Frontal cortex (tissue), 4 donors: ENCODE results near the gene TRAPPC12. TPM values are rescaled to one million over a fixed set of nuclear protein-coding genes. Genes with fewer than 3 reads are reported as not detected.
"Not testable (repeated sequence)": the region's sequence is repeated elsewhere in the genome, so short reads cannot be mapped to it uniquely, and the experiment has no call there.

Experiments
- DNase-seq, 2 donors: peaks; one replicate each; pipeline ENCODE4 v3.0.0; 2012; ENCODE audit warnings: low spot score in 2 of 2
- FAIRE-seq: peaks from 2 replicates; lab custom pipeline; 2012; peaks lifted over from hg19 to GRCh38; lab: Jason Lieb, UNC
- total RNA-seq: library from RNA; depleted of rRNA; stranded (reverse); fragments of >200 nt; gene quantifications from one replicate; pipeline ENCODE4 v1.2.3, GENCODE V29; 2014
- donor health status: control.
- donor health status: control.
- donor health status: control.

TRAPPC12 gene
- 55.8 TPM for total RNA-seq

DNA sequence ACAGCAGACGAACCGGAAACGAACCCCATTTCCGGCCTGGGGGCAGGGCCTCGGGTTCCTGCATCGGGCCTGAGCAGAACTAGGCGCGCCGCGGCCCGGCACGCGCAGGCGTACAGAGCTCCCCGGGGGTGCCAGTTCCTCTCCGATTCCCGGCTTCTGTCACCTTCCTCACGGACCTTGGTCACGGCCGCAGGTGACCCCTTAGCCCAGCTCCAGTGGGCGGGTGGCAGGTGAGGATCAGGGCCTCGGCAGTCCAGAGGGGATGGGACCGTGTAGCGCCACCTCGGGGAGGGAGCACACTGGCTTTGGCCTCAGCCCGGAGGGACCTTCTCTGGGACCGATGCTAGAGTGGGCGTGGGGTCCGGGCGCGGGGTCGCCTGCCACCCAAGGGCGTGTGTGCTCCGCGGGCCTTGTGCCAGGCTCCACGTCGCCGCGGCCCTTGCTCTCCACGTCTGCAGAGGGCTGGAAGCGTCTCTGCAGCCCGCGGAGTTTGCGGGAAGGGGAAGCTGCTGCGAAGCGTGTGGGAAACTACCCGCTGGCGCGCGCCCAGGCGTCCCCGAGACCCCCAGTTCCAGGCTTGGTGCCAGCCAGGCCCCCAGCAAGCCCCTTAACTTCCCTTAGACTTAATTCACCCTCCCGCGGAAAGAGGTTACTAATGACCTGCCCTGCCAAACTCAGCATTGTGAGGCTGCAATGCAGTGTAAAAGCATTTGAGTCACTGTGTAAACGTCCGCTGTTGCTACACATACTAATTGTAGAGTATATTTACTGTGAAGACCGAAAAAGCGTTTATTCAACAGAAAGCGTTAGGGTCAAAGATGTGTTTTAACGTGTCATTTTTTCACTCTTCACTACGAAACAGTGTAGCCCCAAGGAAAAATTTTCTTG, at the start of gene TRAPPC12:
Gene TRAPPC12 (plus strand): TSS at position 48 of the 888 bp plus-strand sequence. CDS start 7,930 bp downstream, outside the sequence.
- FAIRE-seq: no peak
- peak; percentile 80 to 81 for DNase-seq

DNA sequence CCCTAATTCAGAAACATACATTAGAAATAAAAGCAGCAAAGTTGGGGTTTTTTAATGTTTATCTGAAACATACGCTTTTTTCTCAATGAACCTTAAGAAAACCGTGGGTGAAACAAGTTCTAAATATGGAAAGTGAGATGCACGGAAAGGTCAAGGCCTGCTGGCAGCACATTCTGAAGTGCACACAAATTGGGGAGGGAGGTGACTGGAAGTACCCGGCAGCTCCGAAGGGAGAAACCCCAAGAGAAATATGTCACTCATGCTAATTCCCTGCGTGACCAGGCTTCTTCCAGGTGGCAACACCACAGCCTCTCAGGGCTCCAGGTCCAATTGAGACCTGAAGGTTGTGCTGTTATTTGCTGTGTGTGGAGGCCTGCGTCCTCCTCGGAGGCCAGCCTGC, 47.4 kb upstream of the TRAPPC12 start:
- no peak for FAIRE-seq
- no peak for DNase-seq

DNA sequence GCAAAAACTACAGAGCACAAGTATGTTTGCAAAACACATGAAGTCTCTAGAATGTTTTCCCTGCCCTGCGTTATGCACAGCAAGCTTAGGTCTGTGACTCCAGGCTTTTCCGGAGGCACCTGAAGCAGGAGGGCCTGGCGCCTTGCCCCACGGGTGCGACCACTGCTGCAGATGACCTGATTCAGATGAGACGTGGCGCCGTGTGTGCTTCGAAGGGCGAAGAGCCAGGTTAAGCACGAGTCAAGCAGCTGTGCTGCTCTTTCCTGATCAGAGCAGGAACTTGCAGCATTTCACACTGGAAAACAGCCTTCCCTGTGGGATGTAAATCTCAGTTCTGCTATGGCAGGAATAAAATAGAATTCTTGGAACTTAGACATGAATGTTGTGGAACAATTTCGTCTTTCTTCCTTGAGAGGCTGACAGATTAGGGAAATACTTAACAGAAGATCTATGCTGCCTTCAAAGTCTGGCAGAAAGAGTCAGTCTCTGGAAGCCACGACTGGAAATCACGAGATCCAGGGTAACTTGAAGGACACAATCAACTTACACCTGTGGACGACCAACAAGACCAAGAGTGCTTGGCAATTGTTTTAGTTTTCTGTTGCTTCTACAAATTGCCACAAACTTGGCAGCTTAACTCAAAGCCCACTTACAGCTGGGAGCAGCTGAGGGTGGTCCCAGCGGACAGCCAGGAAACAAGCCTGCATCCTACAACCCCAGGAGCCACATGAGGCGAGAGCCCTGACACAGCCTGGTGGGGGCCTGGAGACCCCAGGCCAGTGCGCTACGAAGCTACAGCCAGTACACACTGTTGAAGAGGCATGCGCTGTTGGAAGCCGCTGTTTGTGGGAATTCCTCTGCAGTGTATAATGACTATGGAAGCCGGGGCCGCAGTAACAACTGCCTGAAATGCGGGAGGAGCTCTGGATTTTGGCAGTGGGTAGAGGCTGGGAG, 44.8 kb upstream of the TRAPPC12 start:
- DNase-seq (no peak), FAIRE-seq (no peak)

DNA sequence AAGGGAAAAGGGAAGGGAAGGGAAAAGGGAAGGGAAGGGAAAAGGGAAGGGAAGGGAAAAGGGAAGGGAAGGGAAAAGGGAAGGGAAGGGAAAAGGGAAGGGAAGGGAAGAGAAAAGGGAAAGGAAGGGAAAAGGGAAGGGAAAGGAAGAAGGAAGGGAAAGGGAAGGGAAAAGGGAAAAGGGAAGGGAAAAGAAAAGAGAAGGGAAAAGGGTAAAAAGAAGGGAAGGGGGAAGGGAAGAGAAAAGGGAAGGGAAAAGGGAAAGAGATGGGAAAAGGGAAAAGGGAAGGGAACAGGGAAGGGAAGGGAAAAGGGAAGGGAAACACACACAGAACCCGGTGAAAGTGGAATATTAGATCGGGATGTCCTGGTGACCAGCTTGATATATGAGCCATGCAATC, 42.6 kb upstream of the TRAPPC12 start:
- DNase-seq (no peak), FAIRE-seq (no peak)

DNA sequence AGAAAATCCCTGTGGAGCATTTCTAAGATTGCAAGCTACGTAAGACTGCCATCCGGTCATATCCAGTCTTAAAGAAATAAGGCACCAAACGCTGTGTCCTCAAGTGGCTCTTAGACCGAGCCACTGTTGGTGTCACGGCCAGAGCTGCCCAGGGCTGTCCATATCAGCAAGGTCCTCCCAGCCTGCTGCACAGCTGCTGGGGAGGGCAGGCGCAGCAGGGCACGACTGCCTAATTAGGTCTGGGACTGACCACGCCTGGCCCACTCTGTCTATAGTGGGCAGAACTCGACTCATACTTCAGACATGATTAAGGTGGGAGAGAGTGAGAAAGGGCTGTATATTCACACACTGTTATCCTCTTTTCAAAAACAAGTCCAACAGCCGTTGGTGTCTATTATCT, 41.2 kb upstream of the TRAPPC12 start:
- no peak for DNase-seq

DNA sequence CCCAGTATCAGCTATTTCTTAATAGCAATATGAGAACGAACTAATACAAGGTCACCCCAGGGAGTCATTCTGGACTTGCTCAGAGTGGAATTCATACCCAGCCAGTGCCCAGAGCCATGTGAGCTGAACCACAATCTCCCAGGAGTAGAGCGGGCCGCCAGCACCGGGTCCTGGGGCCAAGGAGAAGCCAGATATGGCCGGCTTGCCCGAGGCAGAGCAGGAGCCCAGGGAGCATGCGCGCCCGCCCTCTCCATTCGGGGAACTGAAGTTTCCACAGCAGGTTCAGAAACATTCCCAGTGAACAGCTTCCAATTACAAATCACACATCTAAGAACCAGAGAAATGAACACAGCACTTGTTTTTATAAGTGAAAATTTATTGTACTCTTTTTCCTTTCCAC, 39.4 kb upstream of the TRAPPC12 start:
- FAIRE-seq (no peak), DNase-seq (no peak)

More for the DNA sequence above, 41.2 kb upstream of the TRAPPC12 start:
- FAIRE-seq: no peak

DNA sequence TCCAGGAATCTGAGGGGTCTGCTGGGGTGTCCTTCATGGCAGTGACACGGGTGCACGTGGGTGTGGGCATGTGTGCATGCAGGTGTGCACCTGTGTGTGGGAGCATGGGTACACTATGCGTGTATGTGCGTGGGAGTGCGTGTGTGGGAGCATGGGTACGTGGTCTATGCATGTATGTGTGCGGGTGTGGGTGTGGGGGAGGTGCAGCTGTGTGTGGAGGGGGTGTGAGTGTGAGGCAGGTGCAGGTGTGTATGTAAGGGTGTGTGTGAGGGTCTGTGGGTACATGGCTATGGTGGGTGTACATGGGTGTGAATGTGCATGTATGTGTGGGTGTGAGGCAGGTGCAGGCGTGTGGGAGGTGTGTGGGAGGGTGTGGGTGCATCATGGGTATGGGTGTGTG, 38.2 kb upstream of the TRAPPC12 start:
- DNase-seq (no peak), FAIRE-seq (no peak)

DNA sequence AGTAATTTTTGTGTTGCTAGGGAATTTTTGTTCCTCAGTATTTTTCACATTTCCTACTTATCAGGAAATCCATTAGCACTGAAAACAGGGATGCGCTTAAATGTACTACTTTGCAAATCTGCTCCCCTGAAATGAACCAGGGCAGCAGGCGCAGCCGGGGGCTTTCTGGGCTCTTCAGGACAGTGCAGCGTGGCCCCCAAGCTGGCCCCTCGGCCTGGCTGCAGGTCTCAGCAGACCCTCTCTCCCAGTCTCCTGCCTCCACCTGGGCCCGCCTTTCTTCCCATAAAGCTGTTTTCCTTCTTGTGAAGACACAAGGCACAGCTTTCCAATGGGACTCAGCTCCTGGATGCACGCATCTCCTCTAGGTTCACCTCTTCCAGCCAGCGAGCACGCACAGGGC, 37.2 kb upstream of the TRAPPC12 start:
- no peak for FAIRE-seq
- no peak for DNase-seq

DNA sequence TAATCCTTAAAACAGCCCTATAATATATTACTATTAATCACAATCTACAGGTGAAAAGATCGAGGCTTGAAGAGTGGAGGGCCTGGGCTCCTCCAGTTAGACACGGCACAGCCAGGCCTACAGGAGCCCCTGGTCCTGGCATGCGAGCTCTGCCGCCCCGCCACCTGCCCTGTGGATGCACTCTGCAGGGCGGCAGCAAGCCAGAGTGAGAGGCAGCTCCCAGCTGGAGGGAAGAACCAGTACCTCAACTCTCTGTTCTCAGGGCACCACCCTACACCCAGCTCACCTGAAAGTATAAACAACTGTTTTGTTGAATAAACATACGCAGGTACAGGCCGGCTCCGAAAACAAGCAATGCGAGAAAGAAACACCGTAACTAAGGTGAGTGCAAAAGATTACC, 36.5 kb upstream of the TRAPPC12 start:
- FAIRE-seq: no peak
- DNase-seq: no peak

DNA sequence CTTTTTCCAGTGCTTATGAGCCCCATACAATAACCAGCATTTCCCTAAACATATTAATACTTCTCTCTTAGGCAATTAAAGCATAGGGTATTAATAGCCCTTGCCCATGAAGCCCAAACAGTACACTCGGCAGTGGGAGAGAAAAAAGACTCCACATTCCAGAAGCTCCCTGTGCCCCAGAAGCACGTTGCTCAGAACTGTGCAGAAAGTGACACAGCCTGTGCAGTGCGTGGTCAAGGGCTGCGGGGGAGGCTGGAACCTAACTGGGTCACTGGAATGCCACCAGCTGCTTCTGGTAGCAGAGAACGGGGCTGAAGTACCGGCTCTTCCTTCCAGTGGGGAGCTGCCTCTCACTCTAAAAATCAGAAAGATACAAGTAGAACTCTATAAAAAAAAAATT, 34.6 kb upstream of the TRAPPC12 start:
- no peak for DNase-seq
- no peak for FAIRE-seq

DNA sequence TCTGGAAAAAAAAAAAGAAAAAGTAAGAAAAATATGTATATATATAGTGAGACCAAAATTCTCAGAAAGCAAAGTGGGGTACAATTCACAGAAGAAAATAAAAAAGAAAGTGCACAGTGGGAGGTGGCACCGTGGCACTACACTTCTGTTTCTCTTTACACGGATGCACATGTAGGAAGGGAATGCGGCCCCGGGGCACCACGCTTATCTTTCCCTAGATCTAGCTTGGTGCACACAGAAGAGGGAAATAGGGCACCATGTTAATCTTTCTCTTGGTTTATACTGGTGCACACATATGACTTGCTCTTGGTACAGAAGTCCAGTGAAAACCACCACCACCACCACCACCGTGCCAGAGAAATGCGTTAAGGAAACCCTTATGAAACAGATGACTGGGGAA, 33.9 kb upstream of the TRAPPC12 start:
- FAIRE-seq (no peak), DNase-seq (no peak)

DNA sequence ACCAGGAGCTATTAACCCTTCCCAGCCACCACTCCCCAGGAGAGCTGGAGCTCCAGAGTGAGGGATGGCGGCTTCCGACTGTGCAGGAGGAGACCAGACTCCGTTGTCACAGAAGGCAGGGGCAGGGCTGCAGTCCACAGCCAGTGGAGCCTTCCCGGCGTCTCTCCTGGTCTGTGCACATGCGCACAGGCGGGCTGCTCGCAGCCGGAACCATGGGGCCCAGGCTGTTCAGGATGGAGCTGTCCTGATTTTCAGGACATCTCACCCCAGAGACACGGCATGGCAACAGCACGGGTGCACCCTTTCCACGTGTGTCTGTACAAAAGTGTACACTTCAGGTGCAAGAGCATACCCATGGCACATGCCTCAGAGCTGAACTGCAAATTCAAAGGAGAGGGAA, 30.7 kb upstream of the TRAPPC12 start:
- no peak for FAIRE-seq
- no peak for DNase-seq

DNA sequence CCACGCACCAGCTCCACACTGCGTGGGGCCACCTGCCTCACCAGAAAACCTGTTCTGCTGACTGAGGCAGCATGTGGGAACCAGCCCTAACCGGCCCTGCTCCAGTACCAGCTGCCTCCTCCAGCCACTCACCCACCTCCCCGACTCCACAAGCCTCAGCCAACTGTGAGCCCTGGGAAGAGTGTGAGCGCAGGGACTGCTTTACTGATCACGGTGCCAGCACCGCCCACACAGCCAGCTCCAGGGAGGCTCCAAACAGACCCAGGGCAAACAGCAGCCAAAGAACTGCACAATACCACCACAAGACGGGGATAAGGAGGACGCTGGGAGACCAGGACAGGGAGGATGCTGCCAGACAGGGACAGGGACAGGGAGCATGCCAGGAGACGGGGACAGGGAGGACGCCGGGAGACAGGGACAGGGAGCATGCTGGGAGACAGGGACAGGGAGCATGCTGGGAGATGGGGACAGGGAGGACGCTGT, 30.2 kb upstream of the TRAPPC12 start:
- DNase-seq (peak in 1 of 2 donors; percentile 56), FAIRE-seq (no peak)

DNA sequence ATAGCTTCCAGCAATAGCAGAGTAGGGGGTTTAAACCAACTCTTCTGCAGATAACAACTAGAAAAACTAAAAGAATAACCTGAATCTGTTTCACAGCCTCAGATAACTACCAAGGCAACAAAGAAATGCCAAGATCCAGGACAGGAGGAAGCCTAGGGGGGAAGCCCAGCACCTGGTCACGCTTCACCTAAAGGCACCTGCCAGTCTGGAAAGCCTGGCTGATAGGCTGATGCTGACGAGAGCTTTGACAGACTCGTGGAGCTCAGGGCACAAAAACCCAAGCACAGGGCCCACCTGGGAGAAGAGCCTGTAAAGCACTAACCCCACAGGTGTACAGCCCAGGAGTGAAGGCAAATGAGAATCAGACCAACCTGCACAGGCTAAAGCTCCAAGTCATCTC, 24.5 kb upstream of the TRAPPC12 start:
- DNase-seq (no peak), FAIRE-seq (no peak)

DNA sequence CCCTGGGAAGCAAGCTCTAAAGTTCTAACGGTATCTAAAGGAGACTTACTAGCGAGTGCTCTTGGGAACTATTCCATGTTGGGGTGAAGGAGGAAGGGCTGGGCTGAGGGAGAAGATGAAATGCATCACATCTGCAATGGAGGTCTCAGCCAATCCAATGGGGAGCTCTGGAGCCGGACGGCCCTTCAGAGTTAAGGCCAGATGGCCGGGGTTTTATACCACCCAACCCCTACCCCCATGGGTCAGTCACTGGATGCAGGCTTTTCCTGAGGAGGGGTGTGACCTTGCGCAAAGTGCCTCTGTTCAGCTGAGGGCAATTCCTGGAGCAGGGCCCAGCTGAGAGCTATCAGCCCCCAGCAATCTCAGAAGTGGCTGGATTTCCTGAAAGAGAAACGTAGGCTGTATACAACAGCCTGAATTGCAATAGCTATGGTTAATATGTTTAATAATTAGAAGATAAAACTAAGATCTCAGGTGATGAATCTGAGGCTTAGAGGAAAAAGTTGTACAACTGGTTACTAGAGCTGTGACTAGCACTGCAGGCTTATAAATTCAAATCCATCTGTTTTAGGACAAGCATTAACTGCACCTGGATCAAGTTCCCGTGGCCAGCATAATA, 23.4 kb upstream of the TRAPPC12 start:
- FAIRE-seq: no peak
- no peak for DNase-seq

DNA sequence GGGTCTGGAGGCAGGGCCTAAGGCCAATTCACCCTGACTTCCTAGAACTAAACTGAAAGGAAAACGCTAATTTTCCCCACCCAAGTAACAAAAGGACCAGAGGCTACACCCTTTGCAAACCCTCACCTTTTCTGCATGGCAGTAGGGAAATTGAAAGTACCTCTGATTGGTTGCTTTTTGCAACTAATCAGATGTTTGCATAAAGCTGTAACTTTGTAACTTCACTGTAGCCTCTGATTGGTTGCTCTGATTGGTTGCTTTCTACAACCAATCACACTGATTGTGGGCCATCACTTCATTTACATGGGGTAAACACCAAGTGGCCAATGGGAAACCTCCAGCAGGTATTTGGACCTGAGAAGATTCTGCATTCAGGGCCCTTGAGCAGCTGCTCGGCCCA, 22.7 kb upstream of the TRAPPC12 start:
- FAIRE-seq: no peak
- no peak for DNase-seq

DNA sequence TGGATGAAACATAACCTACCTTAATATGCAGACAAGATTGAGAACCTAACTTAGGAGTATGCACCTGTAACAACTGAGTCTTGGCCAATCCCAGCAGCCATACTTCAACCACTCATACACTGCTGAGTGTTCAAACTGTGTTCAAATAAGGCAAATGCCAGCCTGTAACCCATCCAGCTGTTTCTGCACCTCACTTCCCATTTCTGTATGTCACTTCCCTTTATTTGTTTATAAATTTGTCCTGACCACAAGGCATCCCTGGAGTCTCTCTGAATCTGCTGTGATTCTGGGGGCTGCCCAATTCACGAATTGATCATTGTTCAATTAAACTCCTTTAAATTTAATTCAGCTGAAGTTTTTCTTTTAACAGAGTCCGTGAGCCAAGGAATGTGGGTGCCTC, 22.0 kb upstream of the TRAPPC12 start:
- FAIRE-seq, DNase-seq: not testable (repeated sequence)

DNA sequence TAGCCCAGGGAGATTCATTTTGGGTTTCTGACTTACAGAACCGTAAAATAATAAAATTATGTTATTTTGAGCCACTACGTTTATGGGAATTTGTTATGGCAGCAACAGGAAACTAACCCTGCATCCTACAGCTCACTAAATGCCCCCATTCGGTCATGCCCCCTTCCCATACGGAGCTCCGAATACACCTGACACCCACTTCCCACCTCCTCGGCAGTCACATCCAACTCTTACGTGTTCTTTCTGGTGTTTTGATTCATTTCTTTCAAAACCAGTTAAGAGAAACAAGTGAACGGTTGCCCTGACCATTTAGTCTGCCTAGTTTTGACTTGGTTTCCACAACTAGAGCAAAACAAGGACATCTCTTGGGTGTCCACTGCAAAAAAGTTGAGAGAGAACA, 21.6 kb upstream of the TRAPPC12 start:
- FAIRE-seq (no peak), DNase-seq (no peak)

DNA sequence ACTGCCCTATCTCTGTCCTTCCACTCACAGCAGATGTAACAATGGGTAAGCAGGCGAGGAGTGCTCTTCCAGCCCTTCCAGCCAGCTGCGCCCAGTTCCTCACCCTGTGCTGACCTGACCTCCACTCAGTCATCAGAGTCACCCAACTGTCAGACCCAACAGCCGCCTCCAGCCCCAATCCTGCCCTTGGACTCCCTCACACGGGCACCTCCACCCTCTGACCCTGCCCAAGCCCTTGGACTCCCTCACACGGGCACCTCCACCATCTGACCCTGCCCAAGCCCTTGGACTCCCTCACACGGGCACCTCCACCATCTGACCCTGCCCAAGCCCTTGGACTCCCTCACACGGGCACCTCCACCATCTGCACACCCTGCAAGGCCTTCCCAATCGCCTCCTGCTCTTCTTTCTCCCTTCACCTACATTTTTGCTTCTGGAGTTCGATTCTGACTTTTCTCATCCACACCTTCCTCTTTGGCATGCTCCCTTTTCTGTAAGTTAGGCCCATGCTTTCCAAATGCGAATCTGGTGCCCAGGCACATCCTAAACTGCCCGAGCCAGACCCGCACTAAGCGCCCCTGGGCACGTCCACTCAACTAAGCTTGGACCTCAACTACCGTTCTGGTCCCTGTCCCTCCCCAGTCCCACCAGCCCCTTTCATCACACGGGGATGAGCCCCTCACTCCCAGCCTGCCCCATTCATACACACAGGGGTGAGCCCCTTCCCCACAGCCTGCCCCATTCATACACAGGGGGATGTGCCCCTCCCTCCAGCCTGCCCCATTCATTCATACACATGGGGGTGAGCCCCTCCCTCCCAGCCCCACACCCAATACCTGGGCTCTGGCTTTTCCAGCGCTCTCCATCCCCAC, 17.7 kb upstream of the TRAPPC12 start:
- FAIRE-seq (no peak), DNase-seq (no peak)
